ENCODE data around the gene ESYT1.

DNA sequence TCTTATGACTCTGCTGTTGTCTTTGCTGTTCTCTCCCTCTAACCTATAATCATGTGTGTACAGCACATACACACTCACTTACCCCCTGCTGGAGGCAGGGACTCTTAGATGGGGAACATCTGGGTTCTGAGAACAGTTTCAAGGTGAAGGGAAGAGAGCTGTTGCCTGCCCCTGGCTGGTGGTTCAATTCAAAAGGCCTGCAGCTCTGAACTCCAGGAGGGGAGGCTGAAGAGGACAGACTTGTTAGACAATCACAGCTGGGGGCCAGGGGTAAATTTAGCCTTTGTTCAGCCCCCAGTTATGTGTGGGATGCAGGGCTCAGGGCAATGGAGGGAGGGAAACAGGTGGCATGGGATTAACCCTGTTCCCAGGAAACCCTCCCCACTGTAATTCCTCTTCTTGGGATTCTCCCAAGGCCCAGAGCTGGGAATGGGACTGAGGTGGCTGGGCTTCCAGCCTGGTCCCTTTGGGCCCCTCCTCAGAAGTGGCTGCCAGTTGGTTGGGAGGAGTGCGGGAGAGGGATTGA, 26.2 kb downstream of the ESYT1 start:
- TF ChIP-seq, protein P1, sequence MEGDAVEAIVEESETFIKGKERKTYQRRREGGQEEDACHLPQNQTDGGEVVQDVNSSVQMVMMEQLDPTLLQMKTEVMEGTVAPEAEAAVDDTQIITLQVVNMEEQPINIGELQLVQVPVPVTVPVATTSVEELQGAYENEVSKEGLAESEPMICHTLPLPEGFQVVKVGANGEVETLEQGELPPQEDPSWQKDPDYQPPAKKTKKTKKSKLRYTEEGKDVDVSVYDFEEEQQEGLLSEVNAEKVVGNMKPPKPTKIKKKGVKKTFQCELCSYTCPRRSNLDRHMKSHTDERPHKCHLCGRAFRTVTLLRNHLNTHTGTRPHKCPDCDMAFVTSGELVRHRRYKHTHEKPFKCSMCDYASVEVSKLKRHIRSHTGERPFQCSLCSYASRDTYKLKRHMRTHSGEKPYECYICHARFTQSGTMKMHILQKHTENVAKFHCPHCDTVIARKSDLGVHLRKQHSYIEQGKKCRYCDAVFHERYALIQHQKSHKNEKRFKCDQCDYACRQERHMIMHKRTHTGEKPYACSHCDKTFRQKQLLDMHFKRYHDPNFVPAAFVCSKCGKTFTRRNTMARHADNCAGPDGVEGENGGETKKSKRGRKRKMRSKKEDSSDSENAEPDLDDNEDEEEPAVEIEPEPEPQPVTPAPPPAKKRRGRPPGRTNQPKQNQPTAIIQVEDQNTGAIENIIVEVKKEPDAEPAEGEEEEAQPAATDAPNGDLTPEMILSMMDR (IDR thresholded peaks at IDR 0.05) = no peak
- no peak for TF ChIP-seq POLR2AphosphoS5 (IDR thresholded peaks at IDR 0.05)
- no peak for TF ChIP-seq EP300 (IDR thresholded peaks at IDR 0.05)
